Endothelial cell of umbilical vein (primary cell): ENCODE results near the gene MCF2L. TPM values are rescaled to one million over a fixed set of nuclear protein-coding genes. Genes with fewer than 3 reads are reported as not detected.

Experiments
- BruUV-seq: library from RNA; stranded (reverse); fragments of 400-500 nt; replicated peaks from 2 replicates; lab custom pipeline; 2021; lab: Mats Ljungman, UMichigan
- CTCF ChIA-PET: fragments of 300-600, 350-600 bp; sonication (Branson Sonifier 250); formaldehyde crosslinking; loops from one replicate; lab custom pipeline; 2021; ENCODE audit warnings: antibody characterized with exemption, inconsistent platforms; lab: Charles Lee
- POLR2A ChIA-PET: fragments of 300-600, 350-600 bp; sonication (Branson Sonifier 250); formaldehyde crosslinking; loops from one replicate; lab custom pipeline; 2021; ENCODE audit warnings: antibody characterized with exemption, inconsistent platforms; lab: Charles Lee
- DNase-seq: peaks from one replicate; pipeline ENCODE4 v3.0.0-alpha.2; 2011; ENCODE audit warnings: low read depth, low spot score
- FAIRE-seq: peaks from 2 replicates; lab custom pipeline; 2011; peaks lifted over from hg19 to GRCh38; lab: Jason Lieb, UNC
- H2AFZ ChIP-seq: 2 replicates; pipeline ENCODE4 v1.6.0; 2012; ENCODE audit warnings: low read depth, low read length, control low read depth, inconsistent platforms
- H3K27ac ChIP-seq: 2 replicates; pipeline ENCODE4 v1.5.1; 2011; ENCODE audit warnings: low read depth, mild to moderate bottlenecking, control low read depth, low read length, moderate library complexity; ENCODE audit not compliant: insufficient read depth
- H3K27me3 ChIP-seq, 2 experiments: 2 replicates each; pipeline versions ENCODE4 v1.6.0 to v1.6.1; 2011; ENCODE audit warnings: low read length in 2 of 2, mixed read lengths in 1 of 2; ENCODE audit not compliant: control insufficient read depth in 2 of 2, insufficient read depth in 2 of 2
- H3K36me3 ChIP-seq, 2 experiments: 2 replicates in 1 of 2; 3 replicates in 1 of 2; pipeline ENCODE4 v1.5.1; 2011; ENCODE audit warnings: low read length in 2 of 2, mild to moderate bottlenecking in 1 of 2, moderate library complexity in 1 of 2; ENCODE audit not compliant: control insufficient read depth in 2 of 2, insufficient read depth in 2 of 2; ENCODE audit errors: extremely low read depth in 1 of 2
- H3K4me1 ChIP-seq: 3 replicates; pipeline ENCODE4 v1.5.1; 2011; ENCODE audit warnings: mild to moderate bottlenecking, low read length; ENCODE audit not compliant: control insufficient read depth, insufficient read depth; ENCODE audit errors: extremely low read depth
- H3K4me2 ChIP-seq: 2 replicates; pipeline ENCODE4 v1.6.1; 2011; ENCODE audit warnings: low read length, control low read depth, mixed read lengths; ENCODE audit not compliant: insufficient read depth
- H3K4me3 ChIP-seq, 3 experiments: fragments of 200-600 bp in 1 of 3; sonication (generic), shearing (Covaris generic) in 1 of 3; replicated peaks in 1 of 3; 2 replicates each; pipeline ENCODE4 v1.5.1; 2011 to 2016; ENCODE audit warnings: control low read depth in 3 of 3, low read length in 3 of 3, mild to moderate bottlenecking in 2 of 3, inconsistent platforms in 1 of 3, low read depth in 1 of 3, moderate library complexity in 1 of 3; ENCODE audit not compliant: insufficient read depth in 1 of 3
- H3K79me2 ChIP-seq: 2 replicates; pipeline ENCODE4 v1.6.0; 2012; ENCODE audit warnings: low read length, inconsistent platforms; ENCODE audit not compliant: control insufficient read depth, insufficient read depth
- H3K9ac ChIP-seq: replicated peaks from 2 replicates; pipeline ENCODE3; 2011; ENCODE audit warnings: low read length, control low read depth; ENCODE audit not compliant: insufficient read depth; ENCODE audit errors: extremely low read depth
- H3K9me1 ChIP-seq: replicated peaks from 3 replicates; pipeline ENCODE4 v1.6.0; 2011; ENCODE audit warnings: mild to moderate bottlenecking, low read length; ENCODE audit not compliant: control insufficient read depth, insufficient read depth; ENCODE audit errors: extremely low read depth
- H3K9me3 ChIP-seq: replicated peaks from 2 replicates; pipeline ENCODE4 v1.5.1; 2012; ENCODE audit warnings: low read length, inconsistent platforms; ENCODE audit not compliant: control insufficient read depth, insufficient read depth
- H4K20me1 ChIP-seq: replicated peaks from 2 replicates; pipeline ENCODE3; 2011; ENCODE audit warnings: mild to moderate bottlenecking, low read length; ENCODE audit not compliant: control insufficient read depth, insufficient read depth; ENCODE audit errors: extremely low read depth
- CTCF ChIP-seq, 2 donors: IDR thresholded peaks; 1 replicate in 1 of 2; 2 replicates in 1 of 2; pipeline ENCODE4 v1.5.1; 2011; ENCODE audit warnings: low read length in 2 of 2, mild to moderate bottlenecking in 2 of 2, moderate library complexity in 2 of 2, control low read depth in 1 of 2, inconsistent platforms in 1 of 2, low read depth in 1 of 2; ENCODE audit not compliant: insufficient read depth in 1 of 2; ENCODE audit errors: extremely low read depth in 1 of 2
- EZH2 ChIP-seq: IDR thresholded peaks from 2 replicates; pipeline ENCODE4 v1.6.1; 2012; ENCODE audit warnings: borderline replicate concordance, low read depth, mild to moderate bottlenecking, moderate library complexity, low read length, inconsistent platforms; ENCODE audit not compliant: severe bottlenecking
- FOS ChIP-seq: IDR thresholded peaks from 2 replicates; pipeline ENCODE4 v1.6.1; 2011; ENCODE audit warnings: mild to moderate bottlenecking, low read length, moderate library complexity, borderline replicate concordance; ENCODE audit not compliant: insufficient read depth
- GATA2 ChIP-seq: IDR thresholded peaks from 2 replicates; pipeline ENCODE4 v1.7.0; 2011; ENCODE audit warnings: low read depth, mild to moderate bottlenecking, moderate library complexity, mixed read lengths, low read length; ENCODE audit not compliant: insufficient read length, insufficient read depth
- POLR2AphosphoS5 ChIP-seq: IDR thresholded peaks from 2 replicates; pipeline ENCODE4 v1.6.1; 2012; ENCODE audit warnings: low read depth, mild to moderate bottlenecking, control low read depth, low read length, moderate library complexity; ENCODE audit not compliant: insufficient read depth
- dilution Hi-C: fragments of 300-500 bp; cut with MboI; formaldehyde crosslinking; loops from one replicate; pipeline ENCODE4 v1.15.0; 2019; ENCODE audit warnings: low sequenced_read_pairs; ENCODE audit not compliant: extremely low pct_ligation_motif_present
- intact Hi-C: fragments of 100-400 bp; cut with micrococcal nuclease; formaldehyde crosslinking; loops from one replicate; pipeline ENCODE4 v1.10.0; 2022
- polyA plus RNA-seq, 4 experiments: library from polyadenylated mRNA; depleted of rRNA in 3 of 4; stranded (reverse) in 3 of 4; unstranded in 1 of 4; fragments of >200 nt; gene quantifications; 2 replicates each; pipeline versions ENCODE4 v1.2.1 to v1.2.3, GENCODE V29; 2011 to 2012; ENCODE audit warnings: missing spikeins in 1 of 4
- total RNA-seq: library from RNA; stranded (reverse); gene quantifications from 2 replicates; pipeline ENCODE4 v1.2.3, GENCODE V29; 2021
- TF ChIP-seq, protein P1 (sequence below): IDR thresholded peaks from 2 replicates; pipeline ENCODE4 v1.6.1; 2011; ENCODE audit not compliant: insufficient read depth, insufficient read length

Gene MCF2L
- total and polyA plus RNA-seq, 2 donors (not counting 3 experiments of a cell fraction or from before 2014, with no cell fraction given), result 0.33 to 0.58 TPM

- CTCF ChIA-PET, result no interaction called here
These were observed 156.7 kb downstream of the MCF2L start for GRCh38 chr13:113125506-113126264.

More at GRCh38 chr13:113125506-113126264, 156.7 kb downstream of the MCF2L start:
- Histone ChIP-seq H3K36me3 (no peaks in the 10 kb centered on the region), H2AFZ (no peak overlapping the region), H3K9me1 (no peaks in the 10 kb centered on the region), H3K4me2 (no peak overlapping the region), H3K4me1 (no peaks in the 10 kb centered on the region), H3K79me2 (no peaks in the 10 kb centered on the region), H3K27me3 (peaks cover 0 to 3% of the 10 kb centered on the region in 2 experiments), H3K9me3 (no peaks in the 10 kb centered on the region), H3K9ac (no peak overlapping the region), H4K20me1 (no peaks in the 10 kb centered on the region), H3K4me3 (no peak overlapping the region), H3K27ac (no peak overlapping the region)
- DNase-seq (no peak), FAIRE-seq (no peak)
- BruUV-seq, result no TSS peak
- no peak for TF ChIP-seq POLR2AphosphoS5
- TF ChIP-seq GATA2, result no peak
- no peak for TF ChIP-seq EZH2
- no peak for TF ChIP-seq CTCF (IDR thresholded peaks at IDR 0.05; ENCODE audit: extremely low read depth in 1 of 2, insufficient read depth in 1 of 2, low read depth in 1 of 2, low read length in 2 of 2)
- TF ChIP-seq FOS, result no peak
- TF ChIP-seq, protein P1, sequence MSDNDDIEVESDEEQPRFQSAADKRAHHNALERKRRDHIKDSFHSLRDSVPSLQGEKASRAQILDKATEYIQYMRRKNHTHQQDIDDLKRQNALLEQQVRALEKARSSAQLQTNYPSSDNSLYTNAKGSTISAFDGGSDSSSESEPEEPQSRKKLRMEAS, result no peak
- POLR2A ChIA-PET, result no interaction called here
- dilution Hi-C loops (no loop called here), intact Hi-C loops (no loop called here)
